ENCODE results near the gene MLH3. TPM values are rescaled to one million over a fixed set of nuclear protein-coding genes. Genes with fewer than 3 reads are reported as not detected.

Gene MLH3
- total RNA-seq, 1 experiment from 2014 or later, result 13.2 TPM

DNA sequence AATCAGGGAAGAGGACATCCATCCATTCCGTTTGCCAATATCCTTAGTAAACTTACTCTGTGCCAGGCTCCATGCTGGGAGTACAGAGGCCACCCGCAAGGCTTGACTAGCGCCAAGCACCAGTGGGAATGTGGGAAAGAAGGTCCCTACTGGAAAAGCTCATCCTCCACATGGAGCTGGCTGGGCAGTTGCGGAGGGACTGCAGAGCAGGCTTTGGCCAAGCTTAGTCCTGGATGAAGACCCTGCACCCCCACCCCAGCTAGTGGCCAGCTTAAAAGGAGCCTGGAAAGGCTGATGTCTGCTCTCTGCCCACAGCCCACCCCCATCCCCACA, 70.9 kb downstream of the MLH3 start:
- Histone ChIP-seq H3K9ac (ENCODE audit: low read length) (no peak overlapping the region), H3K79me2 (ENCODE audit: low read length) (no peaks in the 10 kb centered on the region), H3K27me3 (ENCODE audit: low read length) (no peaks in the 10 kb centered on the region), H3K4me1 (ENCODE audit: insufficient read depth, low read length) (peaks cover 54% of the 10 kb centered on the region), H3K9me2 (replicated peaks; ENCODE audit: low read length) (no peaks in the 10 kb centered on the region), H2AFZ (ENCODE audit: low read length) (no peak overlapping the region), H4K20me1 (ENCODE audit: low read length) (no peaks in the 10 kb centered on the region), H3K4me2 (ENCODE audit: low read length) (no peak overlapping the region), H3K36me3 (ENCODE audit: low read depth, low read length) (no peaks in the 10 kb centered on the region), H3K27ac (ENCODE audit: low read length) (no peak overlapping the region), H3F3A (ENCODE audit: low read length, unreplicated experiment) (no peaks in the 10 kb centered on the region), H3K9me3 (ENCODE audit: low read length) (no peaks in the 10 kb centered on the region), H3K4me3 (ENCODE audit: low read length) (no peak overlapping the region)
- intact Hi-C loops (cut with micrococcal nuclease), result no loop called here
- ChIA-PET CTCF (no interaction called here), POLR2A (ENCODE audit: unreplicated experiment) (no interaction called here)
- no peak for DNase-seq
- no TSS peak for BruUV-seq (replicated peaks)
- no peak for TF ChIP-seq EZH2 (IDR thresholded peaks at IDR 0.05; ENCODE audit: low read length, unreplicated experiment)
- no peak for ATAC-seq

DNA sequence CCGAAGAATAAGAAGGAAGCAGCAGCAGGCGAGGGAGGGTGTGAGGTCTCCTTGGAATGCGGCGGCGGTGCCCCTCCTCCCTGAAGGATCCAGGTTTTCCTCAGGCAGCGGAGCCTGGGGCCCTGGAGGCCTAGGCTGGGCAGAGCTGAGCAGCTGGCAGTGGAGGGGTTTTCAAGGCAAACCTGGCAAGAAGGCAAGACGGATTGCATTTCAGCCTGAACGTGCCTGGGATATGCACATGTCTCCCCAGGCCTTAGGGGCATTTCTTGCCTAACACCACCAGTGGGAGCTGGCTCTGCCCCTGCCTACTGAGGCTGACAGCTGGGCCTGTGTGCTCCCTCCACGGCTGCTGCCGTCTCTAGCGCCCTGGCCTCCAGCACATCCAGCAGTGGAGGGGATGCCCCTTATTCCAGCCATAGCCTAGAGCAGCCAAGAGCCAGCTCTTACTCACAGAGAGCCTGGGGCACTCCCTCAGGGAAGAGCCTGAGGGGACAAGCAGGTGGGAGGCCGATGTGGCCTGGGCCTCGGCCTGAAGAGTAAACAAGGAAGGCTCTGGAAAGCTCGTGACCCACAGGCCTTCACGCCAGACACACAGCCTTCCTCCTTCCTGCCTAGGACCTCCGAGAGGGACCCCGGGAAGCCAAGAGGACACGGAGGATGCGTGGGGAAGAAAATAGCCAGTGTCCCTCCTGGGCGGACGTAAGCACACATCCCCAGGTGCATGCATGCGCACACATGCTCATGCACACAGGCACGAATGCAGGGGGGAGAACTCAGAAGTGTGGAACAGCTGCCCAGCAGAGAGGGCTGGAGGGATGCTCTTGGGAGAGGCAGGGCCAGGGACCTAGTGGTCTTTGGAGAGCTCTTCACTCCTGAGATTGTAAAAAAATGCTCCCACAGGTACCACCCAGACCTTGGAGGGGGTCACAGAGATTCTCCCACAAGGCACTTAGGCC, 71.5 kb downstream of the MLH3 start:
- H3K27me3 ChIP-seq (ENCODE audit: low read length), result no peaks in the 10 kb centered on the region
- intact Hi-C loops (cut with micrococcal nuclease), result no loop called here
- no peak for ATAC-seq
- peaks cover 54% of the 10 kb centered on the region for H3K4me1 ChIP-seq (ENCODE audit: insufficient read depth, low read length)
- TF ChIP-seq EZH2 (IDR thresholded peaks at IDR 0.05; ENCODE audit: low read length, unreplicated experiment), result no peak
- ChIA-PET POLR2A (ENCODE audit: unreplicated experiment) (no interaction called here), CTCF (no interaction called here)
- H3K9me2 ChIP-seq (replicated peaks; ENCODE audit: low read length), result no peaks in the 10 kb centered on the region
- H2AFZ ChIP-seq (ENCODE audit: low read length), result no peak overlapping the region
- no peaks in the 10 kb centered on the region for H3F3A ChIP-seq (ENCODE audit: low read length, unreplicated experiment)
- no peaks in the 10 kb centered on the region for H4K20me1 ChIP-seq (ENCODE audit: low read length)
- H3K9me3 ChIP-seq (ENCODE audit: low read length), result no peaks in the 10 kb centered on the region
- H3K9ac ChIP-seq (ENCODE audit: low read length), result no peak overlapping the region
- no peaks in the 10 kb centered on the region for H3K79me2 ChIP-seq (ENCODE audit: low read length)
- H3K27ac ChIP-seq (ENCODE audit: low read length), result peak overlapping the region; percentile 48
- H3K4me3 ChIP-seq (ENCODE audit: low read length), result no peak overlapping the region
- no TSS peak for BruUV-seq (replicated peaks)
- no peaks in the 10 kb centered on the region for H3K36me3 ChIP-seq (ENCODE audit: low read depth, low read length)
- DNase-seq, result peak; percentile 37
- peak overlapping the region; percentile 21 for H3K4me2 ChIP-seq (ENCODE audit: low read length)

DNA sequence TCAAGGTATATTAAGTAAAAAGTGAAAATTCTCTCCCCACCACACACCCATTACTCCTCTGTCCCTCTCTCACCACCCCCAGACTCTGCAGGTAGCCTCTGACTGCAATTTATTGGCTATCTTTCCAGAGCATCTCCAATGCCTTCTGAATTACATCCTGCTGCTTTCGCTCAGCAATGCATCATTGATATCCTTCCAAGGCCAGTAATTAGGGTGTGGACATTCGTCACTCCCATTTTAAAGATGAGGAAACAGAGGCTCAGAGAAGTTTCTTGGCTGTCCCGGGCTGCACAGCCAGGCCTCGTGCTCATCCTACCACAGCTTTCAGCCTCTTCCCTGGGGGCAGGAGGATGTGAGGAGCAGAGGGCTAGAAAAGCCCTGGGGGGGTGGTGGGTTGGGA, 72.2 kb downstream of the MLH3 start:
- Histone ChIP-seq H3K4me2 (ENCODE audit: low read length) (peak overlapping the region; percentile 21), H2AFZ (ENCODE audit: low read length) (no peak overlapping the region), H3F3A (ENCODE audit: low read length, unreplicated experiment) (no peaks in the 10 kb centered on the region), H3K4me3 (ENCODE audit: low read length) (no peak overlapping the region), H3K36me3 (ENCODE audit: low read depth, low read length) (no peaks in the 10 kb centered on the region), H3K79me2 (ENCODE audit: low read length) (no peaks in the 10 kb centered on the region), H3K9me2 (replicated peaks; ENCODE audit: low read length) (no peaks in the 10 kb centered on the region), H4K20me1 (ENCODE audit: low read length) (no peaks in the 10 kb centered on the region), H3K4me1 (ENCODE audit: insufficient read depth, low read length) (peaks cover 54% of the 10 kb centered on the region), H3K27me3 (ENCODE audit: low read length) (no peaks in the 10 kb centered on the region), H3K9ac (ENCODE audit: low read length) (no peak overlapping the region), H3K27ac (ENCODE audit: low read length) (peak overlapping the region; percentile 48), H3K9me3 (ENCODE audit: low read length) (no peaks in the 10 kb centered on the region)
- BruUV-seq (replicated peaks), result no TSS peak
- POLR2A ChIA-PET (ENCODE audit: unreplicated experiment), result interaction anchor here (0.6 kb wide), 1 partner anchor 91 kb away, joined by 11 read pairs; the partner anchor contains the start of gene ZC2HC1C
- CTCF ChIA-PET, result no interaction called here
- DNase-seq (peak; percentile 40), ATAC-seq (no peak)
- TF ChIP-seq EZH2phosphoT487 (IDR thresholded peaks at IDR 0.05; ENCODE audit: borderline replicate concordance, low read length) (no peak), EZH2 (IDR thresholded peaks at IDR 0.05; ENCODE audit: low read length, unreplicated experiment) (no peak)
- TF ChIP-seq, protein P1, sequence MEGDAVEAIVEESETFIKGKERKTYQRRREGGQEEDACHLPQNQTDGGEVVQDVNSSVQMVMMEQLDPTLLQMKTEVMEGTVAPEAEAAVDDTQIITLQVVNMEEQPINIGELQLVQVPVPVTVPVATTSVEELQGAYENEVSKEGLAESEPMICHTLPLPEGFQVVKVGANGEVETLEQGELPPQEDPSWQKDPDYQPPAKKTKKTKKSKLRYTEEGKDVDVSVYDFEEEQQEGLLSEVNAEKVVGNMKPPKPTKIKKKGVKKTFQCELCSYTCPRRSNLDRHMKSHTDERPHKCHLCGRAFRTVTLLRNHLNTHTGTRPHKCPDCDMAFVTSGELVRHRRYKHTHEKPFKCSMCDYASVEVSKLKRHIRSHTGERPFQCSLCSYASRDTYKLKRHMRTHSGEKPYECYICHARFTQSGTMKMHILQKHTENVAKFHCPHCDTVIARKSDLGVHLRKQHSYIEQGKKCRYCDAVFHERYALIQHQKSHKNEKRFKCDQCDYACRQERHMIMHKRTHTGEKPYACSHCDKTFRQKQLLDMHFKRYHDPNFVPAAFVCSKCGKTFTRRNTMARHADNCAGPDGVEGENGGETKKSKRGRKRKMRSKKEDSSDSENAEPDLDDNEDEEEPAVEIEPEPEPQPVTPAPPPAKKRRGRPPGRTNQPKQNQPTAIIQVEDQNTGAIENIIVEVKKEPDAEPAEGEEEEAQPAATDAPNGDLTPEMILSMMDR (conservative IDR thresholded peaks at IDR 0.05; ENCODE audit: low read depth, low read length), result no peak
- intact Hi-C loops (cut with micrococcal nuclease), result no loop called here
